GM13976 (cell line): ENCODE data around the gene DNER.

Experiments used
- DNase-seq: peaks from one replicate; pipeline ENCODE4 v3.0.0; 2012; ENCODE audit warnings: low spot score
- CTCF ChIP-seq: IDR thresholded peaks from 2 replicates; pipeline ENCODE4 v1.5.1; 2012; ENCODE audit warnings: borderline replicate concordance, mild to moderate bottlenecking; ENCODE audit not compliant: insufficient read depth; ENCODE audit errors: extremely low read depth, missing control alignments, control extremely low read depth
- in situ Hi-C: fragments of 300-500 bp; cut with MboI; formaldehyde crosslinking; loops from one replicate; pipeline ENCODE4 v1.12.0; 2022; ENCODE audit warnings: low sequenced_read_pairs, mixed read lengths, inconsistent platforms; ENCODE audit not compliant: unreplicated experiment

The DNER gene

GRCh38 chr2:229401171-229401865 lies 313.0 kb downstream of the DNER start:
- DNase-seq: no peak
- in situ Hi-C loops: no loop called here
- no peak for TF ChIP-seq CTCF

GRCh38 chr2:229393926-229394325 lies 320.4 kb downstream of the DNER start:
- DNase-seq: no peak
- in situ Hi-C loops: no loop called here
- TF ChIP-seq CTCF: no peak

- DNase-seq: no peak
- in situ Hi-C loops: no loop called here
- no peak for TF ChIP-seq CTCF
Measured at GRCh38 chr2:229392196-229392595, 322.2 kb downstream of the DNER start.

GRCh38 chr2:229388731-229389130 lies 325.6 kb downstream of the DNER start:
- TF ChIP-seq CTCF: no peak
- in situ Hi-C loops: no loop called here
- no peak for DNase-seq

GRCh38 chr2:229387866-229388265 lies 326.5 kb downstream of the DNER start:
- DNase-seq: no peak
- in situ Hi-C loops: no loop called here
- TF ChIP-seq CTCF: no peak

GRCh38 chr2:229380101-229380625 lies 334.2 kb downstream of the DNER start:
- in situ Hi-C loops: no loop called here
- DNase-seq: no peak
- no peak for TF ChIP-seq CTCF

GRCh38 chr2:229378386-229378785 lies 336.0 kb downstream of the DNER start:
- in situ Hi-C loops: no loop called here
- DNase-seq: no peak
- TF ChIP-seq CTCF: no peak
